Adrenal gland (tissue), 5 donors: Measurements from ENCODE around the gene PKNOX2.

Experiments used
- POLR2A ChIP-seq, 2 donors: fragments of 450-650 bp; IDR thresholded peaks; one replicate each; pipeline ENCODE4 v1.6.1; 2017; ENCODE audit warnings: antibody characterized with exemption in 2 of 2, mild to moderate bottlenecking in 2 of 2, moderate library complexity in 1 of 2
- TF ChIP-seq, protein P1 (sequence below), 6 experiments: fragments of 450-650 bp in 4 of 6; fragments of 200-600 bp in 2 of 6; sonication (generic) in 1 of 6; IDR thresholded peaks; 1 replicate in 5 of 6; 2 replicates in 1 of 6; pipeline versions ENCODE4 v1.5.1 to v1.8.0; 2016 to 2021; ENCODE audit warnings: antibody characterized with exemption in 6 of 6, mild to moderate bottlenecking in 2 of 6, moderate library complexity in 1 of 6
- donor health status: DM: no; HTN: no; CAD: no.

DNA sequence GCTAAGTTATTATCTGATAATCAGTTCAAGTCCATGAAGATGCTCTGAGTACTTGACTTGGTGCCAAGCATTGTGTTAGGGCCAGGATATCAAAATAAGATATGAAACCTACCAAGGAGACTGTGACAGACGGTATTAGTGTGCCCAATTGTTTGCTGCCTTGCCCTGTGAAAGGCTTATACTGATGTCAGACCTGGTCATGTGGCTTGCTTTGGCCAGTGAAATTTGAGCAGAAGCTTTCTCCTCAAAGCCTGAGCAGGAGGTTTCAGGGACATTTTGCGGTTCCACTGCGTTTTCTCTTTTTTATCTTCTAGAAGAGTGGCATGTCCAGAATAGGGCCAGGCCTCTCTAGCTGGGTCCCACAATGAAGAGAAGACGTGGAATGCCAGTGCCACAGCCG is 15.8 kb upstream of the PKNOX2 start:
- TF ChIP-seq, protein P1, sequence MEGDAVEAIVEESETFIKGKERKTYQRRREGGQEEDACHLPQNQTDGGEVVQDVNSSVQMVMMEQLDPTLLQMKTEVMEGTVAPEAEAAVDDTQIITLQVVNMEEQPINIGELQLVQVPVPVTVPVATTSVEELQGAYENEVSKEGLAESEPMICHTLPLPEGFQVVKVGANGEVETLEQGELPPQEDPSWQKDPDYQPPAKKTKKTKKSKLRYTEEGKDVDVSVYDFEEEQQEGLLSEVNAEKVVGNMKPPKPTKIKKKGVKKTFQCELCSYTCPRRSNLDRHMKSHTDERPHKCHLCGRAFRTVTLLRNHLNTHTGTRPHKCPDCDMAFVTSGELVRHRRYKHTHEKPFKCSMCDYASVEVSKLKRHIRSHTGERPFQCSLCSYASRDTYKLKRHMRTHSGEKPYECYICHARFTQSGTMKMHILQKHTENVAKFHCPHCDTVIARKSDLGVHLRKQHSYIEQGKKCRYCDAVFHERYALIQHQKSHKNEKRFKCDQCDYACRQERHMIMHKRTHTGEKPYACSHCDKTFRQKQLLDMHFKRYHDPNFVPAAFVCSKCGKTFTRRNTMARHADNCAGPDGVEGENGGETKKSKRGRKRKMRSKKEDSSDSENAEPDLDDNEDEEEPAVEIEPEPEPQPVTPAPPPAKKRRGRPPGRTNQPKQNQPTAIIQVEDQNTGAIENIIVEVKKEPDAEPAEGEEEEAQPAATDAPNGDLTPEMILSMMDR (IDR thresholded peaks at IDR 0.05): no peak
- TF ChIP-seq POLR2A (IDR thresholded peaks at IDR 0.05): no peak
